H9 (cell line): ENCODE measurements around the gene DSCAM. TPM values are rescaled to one million over a fixed set of nuclear protein-coding genes. Genes with fewer than 3 reads are reported as not detected.

Experiments
- DNase-seq: peaks from one replicate; pipeline ENCODE4 v3.0.0-alpha.2; 2017
- H2AFZ ChIP-seq: one replicate; pipeline ENCODE4 v1.6.1; 2013; ENCODE audit warnings: mild to moderate bottlenecking, low read length, control low read depth, moderate library complexity
- H2AK5ac ChIP-seq: 2 replicates; pipeline ENCODE4 v1.6.1; 2013; ENCODE audit warnings: low read length, control low read depth, mixed read lengths; ENCODE audit not compliant: insufficient read length
- H2BK120ac ChIP-seq: one replicate; pipeline ENCODE4 v1.6.1; 2013; ENCODE audit warnings: low read depth, mild to moderate bottlenecking, low read length, control low read depth, inconsistent platforms; ENCODE audit not compliant: poor library complexity, severe bottlenecking
- H2BK12ac ChIP-seq: 2 replicates; pipeline ENCODE4 v1.6.1; 2013; ENCODE audit warnings: low read length, control low read depth, mixed read lengths, low read depth; ENCODE audit not compliant: insufficient read length
- H2BK15ac ChIP-seq: 2 replicates; pipeline ENCODE4 v1.6.1; 2013; ENCODE audit warnings: low read depth, low read length, control low read depth
- H2BK20ac ChIP-seq: one replicate; pipeline ENCODE4 v1.6.1; 2013; ENCODE audit warnings: low read depth, mild to moderate bottlenecking, low read length, control low read depth, inconsistent platforms; ENCODE audit not compliant: poor library complexity, severe bottlenecking
- H2BK5ac ChIP-seq: 2 replicates; pipeline ENCODE4 v1.6.1; 2013; ENCODE audit warnings: low read length, control low read depth, mixed read lengths; ENCODE audit not compliant: insufficient read length
- H3K14ac ChIP-seq: 2 replicates; pipeline ENCODE4 v1.6.1; 2013; ENCODE audit warnings: low read length, control low read depth; ENCODE audit not compliant: insufficient read depth
- H3K18ac ChIP-seq: 2 replicates; pipeline ENCODE4 v1.6.1; 2013; ENCODE audit warnings: low read depth, mild to moderate bottlenecking, mixed read lengths, low read length, control low read depth; ENCODE audit not compliant: insufficient read length
- H3K23ac ChIP-seq: 2 replicates; pipeline ENCODE4 v1.6.1; 2013; ENCODE audit warnings: low read length, control low read depth, mixed read lengths, low read depth; ENCODE audit not compliant: insufficient read length
- H3K23me2 ChIP-seq: 2 replicates; pipeline ENCODE4 v1.6.1; 2013; ENCODE audit warnings: low read depth, mild to moderate bottlenecking, mixed read lengths, low read length, control low read depth; ENCODE audit not compliant: insufficient read length, poor library complexity, severe bottlenecking
- H3K27ac ChIP-seq: 2 replicates; pipeline ENCODE4 v1.5.1; 2013; ENCODE audit warnings: low read length, control low read depth, mixed read lengths, low read depth; ENCODE audit not compliant: insufficient read length
- H3K27me3 ChIP-seq: 2 replicates; pipeline ENCODE4 v1.6.1; 2013; ENCODE audit warnings: low read length, control low read depth, inconsistent platforms; ENCODE audit not compliant: insufficient read depth
- H3K4ac ChIP-seq: 2 replicates; pipeline ENCODE4 v1.6.1; 2013; ENCODE audit warnings: low read depth, mild to moderate bottlenecking, control low read depth, inconsistent platforms, low read length, moderate library complexity
- H3K4me1 ChIP-seq: 2 replicates; pipeline ENCODE4 v1.6.1; 2013; ENCODE audit warnings: low read length, control low read depth, inconsistent platforms; ENCODE audit not compliant: insufficient read depth
- H3K4me2 ChIP-seq: 2 replicates; pipeline ENCODE4 v1.6.1; 2013; ENCODE audit warnings: low read length, control low read depth, mixed read lengths; ENCODE audit not compliant: insufficient read length, insufficient read depth
- H3K56ac ChIP-seq: 2 replicates; pipeline ENCODE4 v1.6.1; 2013; ENCODE audit warnings: low read depth, mild to moderate bottlenecking, mixed read lengths, low read length, control low read depth; ENCODE audit not compliant: insufficient read length
- H3K79me1 ChIP-seq: 2 replicates; pipeline ENCODE4 v1.6.1; 2013; ENCODE audit warnings: low read depth, mild to moderate bottlenecking, moderate library complexity, low read length, control low read depth, inconsistent platforms; ENCODE audit not compliant: insufficient read depth, poor library complexity, severe bottlenecking
- H3K79me2 ChIP-seq: 2 replicates; pipeline ENCODE4 v1.6.1; 2013; ENCODE audit warnings: low read length, control low read depth, inconsistent platforms; ENCODE audit not compliant: insufficient read depth
- H3K9ac ChIP-seq: 2 replicates; pipeline ENCODE4 v1.6.1; 2013; ENCODE audit warnings: low read length, control low read depth, mixed read lengths; ENCODE audit not compliant: insufficient read length; ENCODE audit errors: extremely low read depth
- H3K9me3 ChIP-seq: one replicate; pipeline ENCODE4 v1.6.1; 2013; ENCODE audit warnings: low read depth, low read length, inconsistent platforms; ENCODE audit not compliant: control insufficient read depth
- H3T11ph ChIP-seq: one replicate; pipeline ENCODE4 v1.6.1; 2013; ENCODE audit warnings: mild to moderate bottlenecking, low read length, control low read depth, inconsistent platforms
- H4K20me1 ChIP-seq: one replicate; pipeline ENCODE4 v1.6.1; 2013; ENCODE audit not compliant: control insufficient read depth, insufficient read length, insufficient read depth
- H4K5ac ChIP-seq: 2 replicates; pipeline ENCODE4 v1.6.1; 2013; ENCODE audit warnings: low read depth, mild to moderate bottlenecking, mixed read lengths, low read length, control low read depth; ENCODE audit not compliant: insufficient read length
- H4K8ac ChIP-seq: replicated peaks from 2 replicates; pipeline ENCODE4 v1.6.1; 2013; ENCODE audit warnings: low read length, control low read depth, mixed read lengths, low read depth; ENCODE audit not compliant: insufficient read length
- H4K91ac ChIP-seq: 2 replicates; pipeline ENCODE4 v1.6.1; 2013; ENCODE audit warnings: low read depth, mild to moderate bottlenecking, moderate library complexity, mixed read lengths, low read length, control low read depth; ENCODE audit not compliant: insufficient read length
- H3K27ac Mint-ChIP-seq, 3 experiments: 2 replicates in 2 of 3; 3 replicates in 1 of 3; pipeline ENCODE4 v1.8.0; 2020 to 2021; ENCODE audit warnings: mixed read lengths in 3 of 3, mild to moderate bottlenecking in 1 of 3, moderate library complexity in 1 of 3
- H3K27me3 Mint-ChIP-seq: 2 replicates; pipeline ENCODE4 v1.8.0; 2021; ENCODE audit warnings: low read depth, mild to moderate bottlenecking, moderate library complexity, mixed read lengths
- H3K36me3 Mint-ChIP-seq, 3 experiments: 2 replicates in 2 of 3; 3 replicates in 1 of 3; pipeline ENCODE4 v1.8.0; 2020 to 2021; ENCODE audit warnings: low read depth in 3 of 3, mixed read lengths in 3 of 3; ENCODE audit not compliant: insufficient read depth in 1 of 3
- H3K4me1 Mint-ChIP-seq, 2 experiments: 2 replicates each; pipeline ENCODE4 v1.8.0; 2020; ENCODE audit warnings: mixed read lengths in 2 of 2
- H3K4me3 Mint-ChIP-seq, 2 experiments: 2 replicates in 1 of 2; 3 replicates in 1 of 2; pipeline ENCODE4 v1.8.0; 2020 to 2021; ENCODE audit warnings: mild to moderate bottlenecking in 2 of 2, mixed read lengths in 2 of 2, moderate library complexity in 1 of 2
- H3K9me3 Mint-ChIP-seq, 2 experiments: 2 replicates in 1 of 2; 3 replicates in 1 of 2; pipeline ENCODE4 v1.8.0; 2020; ENCODE audit warnings: mild to moderate bottlenecking in 2 of 2, mixed read lengths in 2 of 2, moderate library complexity in 1 of 2
- CTCF ChIP-seq: fragments of 200-600 bp; sonication (generic); conservative IDR thresholded peaks from 3 replicates; pipeline ENCODE4 v1.8.0; 2021; ENCODE audit warnings: antibody characterized with exemption, mild to moderate bottlenecking
- WGBS: extraction: QIAGEN DNeasy Blood & Tissue Kit; methylation state at CpG from one replicate; pipeline ENCODE4 v1.1.7; 2013; ENCODE audit warnings: missing lambda C conversion rate, low lambda C conversion rate, mixed read lengths; ENCODE audit not compliant: insufficient read length; ENCODE audit errors: extremely low coverage; 5-methylcytosine and 5-hydroxymethylcytosine counted together
- total RNA-seq: library from RNA; stranded (reverse); gene quantifications from 2 replicates; pipeline ENCODE4 v1.2.1, GENCODE V29; 2021

DSCAM gene
- total RNA-seq, 1 experiment from 2014 or later = 0.17 TPM

GRCh38 chr21:40140675-40141074 lies 706.3 kb downstream of the DSCAM start:
- no CpG with 5 or more reads among the region's 3 CpGs for WGBS

More at GRCh38 chr21:40140675-40141074, 706.3 kb downstream of the DSCAM start:
- Mint-ChIP-seq H3K27me3 (peaks cover 2% of the 10 kb centered on the region), H3K27ac (no peak overlapping the region), H3K4me3 (no peak overlapping the region), H3K36me3 (no peaks in the 10 kb centered on the region), H3K9me3 (no peaks in the 10 kb centered on the region), H3K4me1 (no peaks in the 10 kb centered on the region)
- Histone ChIP-seq H2AK5ac (no peak overlapping the region), H3K4me2 (no peak overlapping the region), H2AFZ (no peak overlapping the region), H3K9me3 (no peaks in the 10 kb centered on the region), H4K20me1 (no peaks in the 10 kb centered on the region), H3K79me2 (no peaks in the 10 kb centered on the region), H3K9ac (no peak overlapping the region), H3K23ac (no peak overlapping the region), H3K27ac (no peak overlapping the region), H4K91ac (no peak overlapping the region), H3K56ac (no peak overlapping the region), H3K18ac (no peak overlapping the region), H3T11ph (no peak overlapping the region), H3K23me2 (no peaks in the 10 kb centered on the region), H2BK15ac (no peak overlapping the region), H3K4ac (no peak overlapping the region), H2BK5ac (no peak overlapping the region), H3K4me1 (no peaks in the 10 kb centered on the region), H3K27me3 (no peaks in the 10 kb centered on the region), H4K8ac (no peak overlapping the region), H3K14ac (no peak overlapping the region), H2BK120ac (no peak overlapping the region), H3K79me1 (no peaks in the 10 kb centered on the region), H4K5ac (no peak overlapping the region), H2BK20ac (no peak overlapping the region), H2BK12ac (no peak overlapping the region)
- DNase-seq = no peak
- no peak for TF ChIP-seq CTCF
